ENCODE measurements around the gene MMP20.

The MMP20 gene

GRCh38 chr11:102615077-102615893 is 9.8 kb downstream of the MMP20 start:
- no peak overlapping the region for H3K4me3 ChIP-seq (ENCODE audit: control insufficient read depth in 1 of 7, extremely low read depth in 1 of 7, insufficient read depth in 4 of 7, low read depth in 2 of 7, low read length in 6 of 7)
- CTCF ChIA-PET = interaction anchor here (1.0 to 5.7 kb wide), 9 partner anchors 10 to 327 kb away, joined by 3 to 41 read pairs (median 4); partner anchors contain the start of gene MMP20
- H3K27me3 ChIP-seq (replicated peaks in 2 of 5; ENCODE audit: control insufficient read depth in 4 of 5, insufficient read depth in 5 of 5, low read length in 4 of 5) = no peaks in the 10 kb centered on the region
- no peak for DNase-seq
- POLR2A ChIA-PET = no interaction called here
- H3K36me3 ChIP-seq (ENCODE audit: control insufficient read depth in 4 of 4, insufficient read depth in 4 of 4, low read length in 3 of 4) = no peaks in the 10 kb centered on the region
- H3K4me1 ChIP-seq (ENCODE audit: control extremely low read depth in 1 of 4, control insufficient read depth in 4 of 4, insufficient read depth in 4 of 4, low read length in 3 of 4) = no peaks in the 10 kb centered on the region
- H3K9me3 ChIP-seq (ENCODE audit: control extremely low read depth in 1 of 5, control insufficient read depth in 4 of 5, insufficient read depth in 2 of 5, low read depth in 1 of 5, low read length in 4 of 5) = no peaks in the 10 kb centered on the region
- no peak overlapping the region for H3K27ac ChIP-seq (ENCODE audit: insufficient read depth in 1 of 2, low read depth in 1 of 2, low read length in 2 of 2, poor library complexity in 1 of 2, severe bottlenecking in 2 of 2)
- 98% methylated on average over 5 of the region's 7 CpGs for WGBS (ENCODE audit: insufficient coverage)

- no peak overlapping the region for H3K4me3 ChIP-seq (ENCODE audit: control insufficient read depth in 1 of 7, extremely low read depth in 1 of 7, insufficient read depth in 4 of 7, low read depth in 2 of 7, low read length in 6 of 7)
- peak in 2 of 3 donors; percentile 14 to 28 for DNase-seq
- WGBS (ENCODE audit: insufficient coverage) = 100% methylated on average over 2 of the region's 2 CpGs
- ChIA-PET CTCF (interaction anchor here (0.8 to 5.7 kb wide), 21 partner anchors 8 to 606 kb away, joined by 3 to 54 read pairs (median 5); no protein-coding TSS in a partner anchor), POLR2A (no interaction called here)
- H3K36me3 ChIP-seq (ENCODE audit: control insufficient read depth in 4 of 4, insufficient read depth in 4 of 4, low read length in 3 of 4) = no peaks in the 10 kb centered on the region
- no peak overlapping the region for H3K27ac ChIP-seq (ENCODE audit: insufficient read depth in 1 of 2, low read depth in 1 of 2, low read length in 2 of 2, poor library complexity in 1 of 2, severe bottlenecking in 2 of 2)
- H3K9me3 ChIP-seq (ENCODE audit: control extremely low read depth in 1 of 5, control insufficient read depth in 4 of 5, insufficient read depth in 2 of 5, low read depth in 1 of 5, low read length in 4 of 5) = no peaks in the 10 kb centered on the region
- no peaks in the 10 kb centered on the region for H3K27me3 ChIP-seq (replicated peaks in 2 of 5; ENCODE audit: control insufficient read depth in 4 of 5, insufficient read depth in 5 of 5, low read length in 4 of 5)
- H3K4me1 ChIP-seq (ENCODE audit: control extremely low read depth in 1 of 4, control insufficient read depth in 4 of 4, insufficient read depth in 4 of 4, low read length in 3 of 4) = no peaks in the 10 kb centered on the region
Measured at GRCh38 chr11:102614485-102614884, 10.6 kb downstream of the MMP20 start.

- no peak for DNase-seq
- H3K36me3 ChIP-seq (ENCODE audit: control insufficient read depth in 4 of 4, insufficient read depth in 4 of 4, low read length in 3 of 4) = no peaks in the 10 kb centered on the region
- no peaks in the 10 kb centered on the region for H3K27me3 ChIP-seq (replicated peaks in 2 of 5; ENCODE audit: control insufficient read depth in 4 of 5, insufficient read depth in 5 of 5, low read length in 4 of 5)
- H3K27ac ChIP-seq (ENCODE audit: insufficient read depth in 1 of 2, low read depth in 1 of 2, low read length in 2 of 2, poor library complexity in 1 of 2, severe bottlenecking in 2 of 2) = no peak overlapping the region
- H3K4me1 ChIP-seq (ENCODE audit: control extremely low read depth in 1 of 4, control insufficient read depth in 4 of 4, insufficient read depth in 4 of 4, low read length in 3 of 4) = no peaks in the 10 kb centered on the region
- H3K4me3 ChIP-seq (ENCODE audit: control insufficient read depth in 1 of 7, extremely low read depth in 1 of 7, insufficient read depth in 4 of 7, low read depth in 2 of 7, low read length in 6 of 7) = no peak overlapping the region
- no peaks in the 10 kb centered on the region for H3K9me3 ChIP-seq (ENCODE audit: control extremely low read depth in 1 of 5, control insufficient read depth in 4 of 5, insufficient read depth in 2 of 5, low read depth in 1 of 5, low read length in 4 of 5)
- CTCF ChIA-PET = interaction anchor here (0.6 to 5.7 kb wide), 38 partner anchors 8 to 606 kb away, joined by 3 to 54 read pairs (median 5); partner anchors contain the start of gene MMP20
- POLR2A ChIA-PET = no interaction called here
- no CpG with 5 or more reads among the region's 2 CpGs for WGBS (ENCODE audit: insufficient coverage)
Measured at GRCh38 chr11:102614031-102614430, 11.1 kb downstream of the MMP20 start.

- POLR2A ChIA-PET = interaction anchor here (1.3 kb wide), 1 partner anchor 234 kb away, joined by 4 read pairs; no protein-coding TSS in a partner anchor
- H3K27ac ChIP-seq (ENCODE audit: insufficient read depth in 1 of 2, low read depth in 1 of 2, low read length in 2 of 2, poor library complexity in 1 of 2, severe bottlenecking in 2 of 2) = no peak overlapping the region
- H3K36me3 ChIP-seq (ENCODE audit: control insufficient read depth in 4 of 4, insufficient read depth in 4 of 4, low read length in 3 of 4) = no peaks in the 10 kb centered on the region
- H3K4me1 ChIP-seq (ENCODE audit: control extremely low read depth in 1 of 4, control insufficient read depth in 4 of 4, insufficient read depth in 4 of 4, low read length in 3 of 4) = no peaks in the 10 kb centered on the region
- 86% methylated on average over 1 of the region's 1 CpG for WGBS (ENCODE audit: insufficient coverage)
- CTCF ChIA-PET = interaction anchor here (0.6 to 5.7 kb wide), 47 partner anchors 9 to 605 kb away, joined by 3 to 54 read pairs (median 4); partner anchors contain the start of gene MMP20
- H3K27me3 ChIP-seq (replicated peaks in 2 of 5; ENCODE audit: control insufficient read depth in 4 of 5, insufficient read depth in 5 of 5, low read length in 4 of 5) = no peaks in the 10 kb centered on the region
- no peaks in the 10 kb centered on the region for H3K9me3 ChIP-seq (ENCODE audit: control extremely low read depth in 1 of 5, control insufficient read depth in 4 of 5, insufficient read depth in 2 of 5, low read depth in 1 of 5, low read length in 4 of 5)
- DNase-seq = no peak
- H3K4me3 ChIP-seq (ENCODE audit: control insufficient read depth in 1 of 7, extremely low read depth in 1 of 7, insufficient read depth in 4 of 7, low read depth in 2 of 7, low read length in 6 of 7) = no peak overlapping the region
Measured at GRCh38 chr11:102613450-102613849, 11.7 kb downstream of the MMP20 start.

GRCh38 chr11:102611291-102611690 is 13.8 kb downstream of the MMP20 start:
- POLR2A ChIA-PET = no interaction called here
- Histone ChIP-seq H3K36me3 (ENCODE audit: control insufficient read depth in 4 of 4, insufficient read depth in 4 of 4, low read length in 3 of 4) (no peaks in the 10 kb centered on the region), H3K9me3 (ENCODE audit: control extremely low read depth in 1 of 5, control insufficient read depth in 4 of 5, insufficient read depth in 2 of 5, low read depth in 1 of 5, low read length in 4 of 5) (no peaks in the 10 kb centered on the region), H3K4me1 (ENCODE audit: control extremely low read depth in 1 of 4, control insufficient read depth in 4 of 4, insufficient read depth in 4 of 4, low read length in 3 of 4) (no peaks in the 10 kb centered on the region), H3K27me3 (replicated peaks in 2 of 5; ENCODE audit: control insufficient read depth in 4 of 5, insufficient read depth in 5 of 5, low read length in 4 of 5) (no peaks in the 10 kb centered on the region), H3K4me3 (ENCODE audit: control insufficient read depth in 1 of 7, extremely low read depth in 1 of 7, insufficient read depth in 4 of 7, low read depth in 2 of 7, low read length in 6 of 7) (no peak overlapping the region), H3K27ac (ENCODE audit: insufficient read depth in 1 of 2, low read depth in 1 of 2, low read length in 2 of 2, poor library complexity in 1 of 2, severe bottlenecking in 2 of 2) (no peak overlapping the region)
- 95% methylated on average over 2 of the region's 4 CpGs for WGBS (ENCODE audit: insufficient coverage)
- DNase-seq = no peak
- CTCF ChIA-PET = interaction anchor here (1.1 to 5.7 kb wide), 9 partner anchors 10 to 338 kb away, joined by 3 to 54 read pairs (median 3); no protein-coding TSS in a partner anchor

- H3K9me3 ChIP-seq (ENCODE audit: control extremely low read depth in 1 of 5, control insufficient read depth in 4 of 5, insufficient read depth in 2 of 5, low read depth in 1 of 5, low read length in 4 of 5) = no peaks in the 10 kb centered on the region
- no peak overlapping the region for H3K27ac ChIP-seq (ENCODE audit: insufficient read depth in 1 of 2, low read depth in 1 of 2, low read length in 2 of 2, poor library complexity in 1 of 2, severe bottlenecking in 2 of 2)
- no CpG with 5 or more reads among the region's 7 CpGs for WGBS (ENCODE audit: insufficient coverage)
- peak in 2 of 3 donors; percentile 18 to 30 for DNase-seq
- CTCF ChIA-PET = interaction anchor here (1.2 to 5.7 kb wide), 3 partner anchors 212 to 268 kb away, joined by 3 to 54 read pairs (median 41); no protein-coding TSS in a partner anchor
- no peaks in the 10 kb centered on the region for H3K36me3 ChIP-seq (ENCODE audit: control insufficient read depth in 4 of 4, insufficient read depth in 4 of 4, low read length in 3 of 4)
- H3K27me3 ChIP-seq (replicated peaks in 2 of 5; ENCODE audit: control insufficient read depth in 4 of 5, insufficient read depth in 5 of 5, low read length in 4 of 5) = no peaks in the 10 kb centered on the region
- POLR2A ChIA-PET = no interaction called here
- no peak overlapping the region for H3K4me3 ChIP-seq (ENCODE audit: control insufficient read depth in 1 of 7, extremely low read depth in 1 of 7, insufficient read depth in 4 of 7, low read depth in 2 of 7, low read length in 6 of 7)
- H3K4me1 ChIP-seq (ENCODE audit: control extremely low read depth in 1 of 4, control insufficient read depth in 4 of 4, insufficient read depth in 4 of 4, low read length in 3 of 4) = no peaks in the 10 kb centered on the region
Measured at GRCh38 chr11:102610200-102610599, 14.9 kb downstream of the MMP20 start.

- no peaks in the 10 kb centered on the region for H3K9me3 ChIP-seq (ENCODE audit: control extremely low read depth in 1 of 5, control insufficient read depth in 4 of 5, insufficient read depth in 2 of 5, low read depth in 1 of 5, low read length in 4 of 5)
- WGBS (ENCODE audit: insufficient coverage) = 100% methylated on average over 2 of the region's 3 CpGs
- POLR2A ChIA-PET = no interaction called here
- no peaks in the 10 kb centered on the region for H3K36me3 ChIP-seq (ENCODE audit: control insufficient read depth in 4 of 4, insufficient read depth in 4 of 4, low read length in 3 of 4)
- no peaks in the 10 kb centered on the region for H3K4me1 ChIP-seq (ENCODE audit: control extremely low read depth in 1 of 4, control insufficient read depth in 4 of 4, insufficient read depth in 4 of 4, low read length in 3 of 4)
- H3K4me3 ChIP-seq (ENCODE audit: control insufficient read depth in 1 of 7, extremely low read depth in 1 of 7, insufficient read depth in 4 of 7, low read depth in 2 of 7, low read length in 6 of 7) = no peak overlapping the region
- DNase-seq = no peak
- CTCF ChIA-PET = interaction anchor here (1.0 kb wide), 1 partner anchor 113 kb away, joined by 3 read pairs; no protein-coding TSS in a partner anchor
- no peaks in the 10 kb centered on the region for H3K27me3 ChIP-seq (replicated peaks in 2 of 5; ENCODE audit: control insufficient read depth in 4 of 5, insufficient read depth in 5 of 5, low read length in 4 of 5)
- no peak overlapping the region for H3K27ac ChIP-seq (ENCODE audit: insufficient read depth in 1 of 2, low read depth in 1 of 2, low read length in 2 of 2, poor library complexity in 1 of 2, severe bottlenecking in 2 of 2)
Measured at GRCh38 chr11:102608699-102609098, 16.4 kb downstream of the MMP20 start.

Data from common myeloid progenitor, CD34-positive (primary cell).